T-cell (primary cell): ENCODE measurements around the gene LUC7L. TPM values are rescaled to one million over a fixed set of nuclear protein-coding genes. Genes with fewer than 3 reads are reported as not detected.

Experiments
- ATAC-seq, 4 experiments: fragments of 200-7000 bp in 3 of 4; fragments of 150-1000 bp in 1 of 4; cut with Tn5 transposase; replicated peaks in 1 of 4; 1 replicate in 3 of 4; 2 replicates in 1 of 4; pipeline ENCODE4 v1.10.0; 2021; ENCODE audit warnings: moderate library complexity in 3 of 4, mild to moderate bottlenecking in 2 of 4, moderate number of reproducible peaks in 1 of 4
- CTCF ChIA-PET, 2 donors: fragments of 300-600 bp; sonication (Branson Sonifier 250); formaldehyde crosslinking; loops; one replicate each; lab custom pipeline; 2022; ENCODE audit warnings: antibody characterized with exemption in 2 of 2; lab: Charles Lee
- POLR2A ChIA-PET, 2 donors: fragments of 300-600 bp; sonication (Branson Sonifier 250); formaldehyde crosslinking; loops; one replicate each; lab custom pipeline; 2022; ENCODE audit warnings: antibody characterized with exemption in 2 of 2; lab: Charles Lee
- DNase-seq, 35 experiments: peaks; one replicate each; pipeline versions ENCODE4 v3.0.0 to v3.0.0-alpha.2; 2013 to 2023
- H3K27ac ChIP-seq: one replicate; pipeline ENCODE4 v1.5.1; 2013; ENCODE audit warnings: low read length
- H3K27me3 ChIP-seq, 2 experiments: replicated peaks in 1 of 2; 1 replicate in 1 of 2; 2 replicates in 1 of 2; pipeline versions ENCODE4 v1.6.1 to v1.7.0; 2013; ENCODE audit warnings: low read length in 1 of 2, mixed read lengths in 1 of 2; ENCODE audit not compliant: control insufficient read depth in 2 of 2, insufficient read depth in 2 of 2; ENCODE audit errors: extremely low read depth in 1 of 2
- H3K36me3 ChIP-seq, 2 donors: 1 replicate in 1 of 2; 2 replicates in 1 of 2; pipeline versions ENCODE4 v1.6.1 to v1.7.0; 2013; ENCODE audit warnings: low read length in 1 of 2; ENCODE audit not compliant: control insufficient read depth in 2 of 2, insufficient read depth in 1 of 2; ENCODE audit errors: extremely low read depth in 1 of 2
- H3K4me1 ChIP-seq, 2 experiments: 1 replicate in 1 of 2; 2 replicates in 1 of 2; pipeline versions ENCODE4 v1.6.1 to v1.7.0; 2013; ENCODE audit warnings: low read length in 2 of 2, mixed read lengths in 1 of 2; ENCODE audit not compliant: insufficient read depth in 2 of 2, control insufficient read depth in 1 of 2; ENCODE audit errors: extremely low read depth in 1 of 2
- H3K4me3 ChIP-seq, 2 donors: 1 replicate in 1 of 2; 2 replicates in 1 of 2; pipeline versions ENCODE4 v1.5.1 to v1.7.0; 2013; ENCODE audit warnings: mild to moderate bottlenecking in 2 of 2, low read length in 1 of 2, moderate library complexity in 1 of 2; ENCODE audit not compliant: control insufficient read depth in 1 of 2; ENCODE audit errors: extremely low read depth in 1 of 2
- H3K9me3 ChIP-seq: 2 replicates; pipeline ENCODE4 v1.7.0; 2013
- H3K27ac Mint-ChIP-seq, 2 donors: one replicate each; pipeline ENCODE4 v1.8.0; 2020 to 2021; ENCODE audit warnings: mild to moderate bottlenecking in 2 of 2, mixed read lengths in 2 of 2
- H3K27me3 Mint-ChIP-seq, 2 donors: one replicate each; pipeline ENCODE4 v1.8.0; 2021 to 2022; ENCODE audit warnings: mixed read lengths in 2 of 2
- H3K36me3 Mint-ChIP-seq: one replicate; pipeline ENCODE4 v1.8.0; 2021; ENCODE audit warnings: mixed read lengths
- H3K4me1 Mint-ChIP-seq, 3 donors: one replicate each; pipeline ENCODE4 v1.8.0; 2020 to 2022; ENCODE audit warnings: mixed read lengths in 3 of 3, mild to moderate bottlenecking in 1 of 3
- H3K4me3 Mint-ChIP-seq, 3 donors: one replicate each; pipeline ENCODE4 v1.8.0; 2020 to 2022; ENCODE audit warnings: mild to moderate bottlenecking in 3 of 3, mixed read lengths in 3 of 3, moderate library complexity in 3 of 3
- H3K9me3 Mint-ChIP-seq, 3 donors: one replicate each; pipeline ENCODE4 v1.8.0; 2020 to 2022; ENCODE audit warnings: mixed read lengths in 3 of 3
- WGBS: methylation state at CpG from one replicate; pipeline ENCODE4 v1.1.5; 2013; ENCODE audit warnings: missing lambda C conversion rate; ENCODE audit not compliant: insufficient coverage; 5-methylcytosine and 5-hydroxymethylcytosine counted together
- total RNA-seq, 35 experiments: library from RNA in 6 of 35; stranded (reverse) in 6 of 35; fragments of 120-200 nt in 1 of 35; gene quantifications; one replicate each; pipeline versions ENCODE4 v1.2.1 to v1.2.4 and lab custom pipeline; 2013 to 2026

Gene LUC7L
- total RNA-seq, result 100 to 1,000 TPM; 134 to 170 (median 158) TPM
- 84.9 TPM for total RNA-seq (2013)
- 59.4 to 183 (median 131) reads per million in 29 experiments for total RNA-seq (lab: John Stamatoyannopoulos, UW)

- no peaks in the 10 kb centered on the region for H3K9me3 Mint-ChIP-seq
- under 1% methylated on average over 64 of the region's 88 CpGs for WGBS
- Histone ChIP-seq H3K4me3 (peak within 1 kb of the TSS; percentile 76 to 89), H3K36me3 (peaks cover 0 to 29% of the 10 kb centered on the region in 2 donors), H3K27ac (peak within 1 kb of the TSS; percentile 81), H3K27me3 (no peaks in the 10 kb centered on the region), H3K4me1 (peaks cover 10 to 19% of the 10 kb centered on the region in 2 experiments), H3K9me3 (no peaks in the 10 kb centered on the region)
- POLR2A ChIA-PET, result no interaction called here
- CTCF ChIA-PET, result interaction anchor here (0.6 to 1.6 kb wide), 5 partner anchors 10 to 133 kb away, joined by 3 to 7 read pairs (median 6); no protein-coding TSS in a partner anchor
- no peaks in the 10 kb centered on the region for H3K27me3 Mint-ChIP-seq
- peak within 1 kb of the TSS; percentile 89 to 90 for H3K27ac Mint-ChIP-seq
- ATAC-seq (peak; percentile 93 to 95 (median 94)), DNase-seq (peak; percentile 64 to 91 (median 81))
- H3K36me3 Mint-ChIP-seq, result peaks cover 24% of the 10 kb centered on the region
- H3K4me3 Mint-ChIP-seq, result peak within 1 kb of the TSS; percentile 83 to 91 (median 90)
- H3K4me1 Mint-ChIP-seq, result peaks cover 32 to 33% (median 33%) of the 10 kb centered on the region in 3 donors
Observed at GRCh38 chr16:228852-229730, at the start of gene LUC7L. TSS of gene LUC7L (minus strand) at chr16:229449. CDS start at chr16:229339, 110 bp downstream.

- WGBS, result 100% methylated on average over 1 of the region's 6 CpGs
- Histone ChIP-seq H3K9me3 (no peaks in the 10 kb centered on the region), H3K36me3 (no peaks in the 10 kb centered on the region), H3K4me1 (peaks cover 0 to 39% of the 10 kb centered on the region in 2 experiments), H3K27ac (no peak overlapping the region), H3K27me3 (peaks cover 0 to 78% of the 10 kb centered on the region in 2 experiments), H3K4me3 (no peak overlapping the region)
- Mint-ChIP-seq H3K4me1 (peaks cover 8 to 16% (median 10%) of the 10 kb centered on the region in 3 donors), H3K4me3 (peak overlapping the region in 1 of 3 donors; percentile 55), H3K9me3 (no peaks in the 10 kb centered on the region), H3K27ac (no peak overlapping the region), H3K36me3 (no peaks in the 10 kb centered on the region), H3K27me3 (peaks cover 16 to 25% of the 10 kb centered on the region in 2 donors)
- ChIA-PET POLR2A (no interaction called here), CTCF (interaction anchor here in 1 of 2 donors (0.6 kb wide), 1 partner anchor 17 kb away, joined by 3 read pairs; no protein-coding TSS in a partner anchor)
- ATAC-seq (peak; percentile 53 to 88 (median 67)), DNase-seq (peak in 27 of 35 experiments; percentile 3 to 64 (median 25))
Observed at GRCh38 chr16:278863-279366, 49.7 kb upstream of the LUC7L start.

DNA sequence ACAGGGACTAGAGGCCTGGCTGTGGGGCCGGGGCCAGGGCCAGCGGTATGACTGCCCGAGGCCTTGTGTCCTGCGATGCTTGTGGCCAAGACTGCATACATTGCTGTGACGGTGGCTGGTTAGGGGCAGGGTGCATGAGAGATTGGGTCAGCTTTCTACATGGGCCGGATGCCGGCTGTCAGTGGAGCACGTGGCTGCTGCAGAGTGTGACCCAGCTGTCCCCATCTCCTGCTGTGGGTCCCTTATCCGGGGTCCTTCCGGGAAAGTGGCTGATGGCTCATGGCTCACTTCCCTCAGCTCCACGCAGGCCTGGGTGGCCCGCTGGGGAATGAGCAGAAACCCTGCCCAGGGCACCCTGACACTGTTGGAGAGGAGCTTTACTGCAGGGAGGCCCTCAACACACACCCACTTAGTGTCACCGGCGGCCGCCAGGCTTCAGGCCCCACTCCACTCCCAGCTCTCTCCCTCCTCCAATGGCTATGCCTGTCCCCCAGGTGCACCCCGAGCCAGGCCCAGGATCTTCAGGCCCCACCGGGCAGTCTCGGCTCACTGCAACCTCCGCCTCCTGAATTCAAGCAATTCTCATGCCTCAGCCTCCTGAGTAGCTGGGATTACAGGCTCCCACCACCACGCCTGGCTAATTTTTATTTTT, 47.3 kb upstream of the LUC7L start:
- Mint-ChIP-seq H3K27me3 (peaks cover 16 to 24% of the 10 kb centered on the region in 2 donors), H3K36me3 (no peaks in the 10 kb centered on the region), H3K4me3 (peak overlapping the region; percentile 49 to 70 (median 57)), H3K4me1 (peaks cover 8 to 18% (median 10%) of the 10 kb centered on the region in 3 donors), H3K27ac (peak overlapping the region in 1 of 2 donors; percentile 52), H3K9me3 (no peaks in the 10 kb centered on the region)
- 93% methylated on average over 19 of the region's 20 CpGs for WGBS
- ChIA-PET CTCF (no interaction called here), POLR2A (no interaction called here)
- Histone ChIP-seq H3K36me3 (no peaks in the 10 kb centered on the region), H3K27me3 (peaks cover 0 to 76% of the 10 kb centered on the region in 2 experiments), H3K9me3 (no peaks in the 10 kb centered on the region), H3K4me3 (no peak overlapping the region), H3K27ac (no peak overlapping the region), H3K4me1 (peaks cover 0 to 38% of the 10 kb centered on the region in 2 experiments)
- ATAC-seq, result no peak
- no peak for DNase-seq

DNA sequence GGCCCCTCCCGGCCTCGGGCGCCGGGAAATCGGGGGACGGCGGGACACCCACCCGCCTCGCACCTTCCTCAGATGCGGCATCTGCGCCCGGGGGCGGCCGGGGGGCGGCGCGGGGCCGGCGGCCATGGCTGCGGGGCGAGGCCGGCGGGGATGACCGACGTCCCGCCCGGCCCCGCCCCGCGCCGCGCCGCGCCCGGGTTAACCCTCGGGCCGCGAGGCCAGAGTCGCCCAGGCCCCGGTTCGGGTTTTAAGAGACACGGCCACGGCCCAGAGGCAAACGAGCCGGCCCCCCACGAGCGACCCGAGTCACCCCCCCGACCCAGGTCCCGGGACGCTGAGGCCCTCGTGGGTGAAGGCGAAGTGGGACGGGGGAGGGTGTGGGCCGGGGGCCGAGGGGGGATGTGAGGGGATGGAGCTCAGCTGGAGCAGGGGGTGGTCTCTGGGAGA, 46.6 kb upstream of the LUC7L start, which contains the start of gene RGS11:
Gene RGS11 (minus strand): TSS at position 159 of the 447 bp plus-strand sequence. CDS start 33 bp downstream, at position 126.
- no peak for DNase-seq
- ChIA-PET CTCF (no interaction called here), POLR2A (no interaction called here)
- H3K4me1 Mint-ChIP-seq, result peaks cover 8 to 15% (median 10%) of the 10 kb centered on the region in 3 donors
- Histone ChIP-seq H3K27ac (no peak within 1 kb of the TSS), H3K36me3 (no peaks in the 10 kb centered on the region), H3K27me3 (peaks cover 0 to 71% of the 10 kb centered on the region in 2 experiments), H3K4me1 (peaks cover 0 to 30% of the 10 kb centered on the region in 2 experiments), H3K4me3 (peak within 1 kb of the TSS in 1 of 2 donors; percentile 49), H3K9me3 (no peaks in the 10 kb centered on the region)
- H3K4me3 Mint-ChIP-seq, result peak within 1 kb of the TSS; percentile 57 to 70 (median 58)
- H3K36me3 Mint-ChIP-seq, result no peaks in the 10 kb centered on the region
- peak within 1 kb of the TSS in 1 of 2 donors; percentile 52 for H3K27ac Mint-ChIP-seq
- peaks cover 16 to 22% of the 10 kb centered on the region in 2 donors for H3K27me3 Mint-ChIP-seq
- 7% methylated on average over 55 of the region's 56 CpGs for WGBS
- ATAC-seq, result no peak
- no peaks in the 10 kb centered on the region for H3K9me3 Mint-ChIP-seq

- H3K27me3 Mint-ChIP-seq, result peaks cover 16 to 22% of the 10 kb centered on the region in 2 donors
- H3K4me1 Mint-ChIP-seq, result peaks cover 8 to 15% (median 10%) of the 10 kb centered on the region in 3 donors
- ChIA-PET CTCF (no interaction called here), POLR2A (no interaction called here)
- Histone ChIP-seq H3K27me3 (peaks cover 0 to 70% of the 10 kb centered on the region in 2 experiments), H3K36me3 (no peaks in the 10 kb centered on the region), H3K27ac (no peak overlapping the region), H3K4me1 (peaks cover 0 to 28% of the 10 kb centered on the region in 2 experiments), H3K9me3 (no peaks in the 10 kb centered on the region), H3K4me3 (peak overlapping the region in 1 of 2 donors; percentile 49)
- DNase-seq, result peak in 4 of 35 experiments; percentile 11 to 32 (median 24)
- 2% methylated on average over 51 of the region's 58 CpGs for WGBS
- no peak overlapping the region for H3K27ac Mint-ChIP-seq
- H3K9me3 Mint-ChIP-seq, result no peaks in the 10 kb centered on the region
- ATAC-seq, result peak; percentile 31 to 41 (median 38)
- peak overlapping the region in 2 of 3 donors; percentile 56 to 58 for H3K4me3 Mint-ChIP-seq
- H3K36me3 Mint-ChIP-seq, result no peaks in the 10 kb centered on the region
Observed at GRCh38 chr16:275041-275641, 45.9 kb upstream of the LUC7L start.
